Panc1 (cell line): ENCODE measurements around the gene TMEM209. TPM values are rescaled to one million over a fixed set of nuclear protein-coding genes. Genes with fewer than 3 reads are reported as not detected.

Source experiments
- ATAC-seq: fragments of 200-7000 bp; cut with Tn5 transposase; 2 replicates; pipeline ENCODE4 v1.9.1; 2020; ENCODE audit warnings: mild to moderate bottlenecking, moderate library complexity
- BruUV-seq: library from RNA; stranded (reverse); fragments of 400-500 nt; replicated peaks from 2 replicates; lab custom pipeline; 2021; lab: Mats Ljungman, UMichigan
- CTCF ChIA-PET: fragments of 300-600 bp; sonication (Branson Sonifier 250); formaldehyde crosslinking; loops from one replicate; lab custom pipeline; 2022; ENCODE audit warnings: antibody characterized with exemption; lab: Charles Lee
- POLR2A ChIA-PET: fragments of 300-600 bp; sonication (Branson Sonifier 250); formaldehyde crosslinking; loops from one replicate; lab custom pipeline; 2022; ENCODE audit warnings: antibody characterized with exemption; lab: Charles Lee
- DNase-seq: peaks from one replicate; pipeline ENCODE4 v3.0.0-alpha.2; 2010; ENCODE audit warnings: low read depth, low spot score
- H3K27ac ChIP-seq: 2 replicates; pipeline ENCODE4 v1.5.1; 2011; ENCODE audit warnings: mild to moderate bottlenecking, low read length, inconsistent platforms
- H3K27me3 ChIP-seq: fragments of 200-500 bp; sonication (Bioruptor generic); 2 replicates; pipeline ENCODE4 v1.6.0; 2014; ENCODE audit warnings: low read length, inconsistent platforms; ENCODE audit not compliant: control insufficient read depth, insufficient read depth
- H3K36me3 ChIP-seq: fragments of 200-500 bp; sonication (Bioruptor generic); 2 replicates; pipeline ENCODE4 v1.5.1; 2014; ENCODE audit warnings: inconsistent platforms, mild to moderate bottlenecking, low read length, moderate library complexity; ENCODE audit not compliant: control insufficient read depth, insufficient read depth
- H3K4me1 ChIP-seq: 2 replicates; pipeline ENCODE4 v1.5.1; 2011; ENCODE audit warnings: inconsistent platforms, mild to moderate bottlenecking, low read length, moderate library complexity; ENCODE audit not compliant: control insufficient read depth, insufficient read depth
- H3K4me3 ChIP-seq, 2 experiments: 2 replicates each; pipeline ENCODE4 v1.5.1; 2011 to 2012; ENCODE audit warnings: low read depth in 2 of 2, low read length in 2 of 2, mild to moderate bottlenecking in 2 of 2, inconsistent platforms in 1 of 2, moderate library complexity in 1 of 2
- H3K9me3 ChIP-seq: fragments of 200-500 bp; sonication (Bioruptor generic); 2 replicates; pipeline ENCODE4 v1.5.1; 2014; ENCODE audit warnings: low read depth, mild to moderate bottlenecking, inconsistent platforms, low read length, moderate library complexity; ENCODE audit not compliant: control insufficient read depth, insufficient read depth
- POLR2AphosphoS5 ChIP-seq: IDR thresholded peaks from 2 replicates; pipeline ENCODE4 v1.6.1; 2012; ENCODE audit warnings: mild to moderate bottlenecking, low read depth, low read length, moderate library complexity
- SIN3A ChIP-seq: IDR thresholded peaks from 2 replicates; pipeline ENCODE4 v1.6.1; 2012; ENCODE audit warnings: low read depth, mild to moderate bottlenecking, low read length, moderate library complexity, borderline replicate concordance; ENCODE audit not compliant: insufficient read depth
- TCF7L2 ChIP-seq: IDR thresholded peaks from 2 replicates; pipeline ENCODE4 v1.6.1; 2011; ENCODE audit warnings: mild to moderate bottlenecking, low read depth, low read length, inconsistent platforms
- in situ Hi-C: cut with HindIII; loops from 2 replicates; pipeline ENCODE4 v1.10.0; 2016; ENCODE audit warnings: low sequenced_read_pairs, low pct_unique_long_range_greater_than_20kb
- intact Hi-C: fragments of 100-400 bp; cut with micrococcal nuclease; formaldehyde crosslinking; loops from one replicate; pipeline ENCODE4 v1.10.0; 2022; ENCODE audit not compliant: unreplicated experiment
- total RNA-seq: library from RNA; stranded (reverse); gene quantifications from one replicate; pipeline ENCODE4 v1.2.1, GENCODE V29; 2021; ENCODE audit not compliant: unreplicated experiment
- TF ChIP-seq, protein P1 (sequence below): fragments of 450-650 bp; IDR thresholded peaks from 2 replicates; pipeline ENCODE4 v1.5.1; 2017; ENCODE audit warnings: mild to moderate bottlenecking
- TF ChIP-seq, protein P2 (sequence below), 2 experiments: IDR thresholded peaks; 2 replicates each; pipeline ENCODE4 v1.6.1; 2011 to 2012; ENCODE audit warnings: low read depth in 2 of 2, control low read depth in 1 of 2, low read length in 1 of 2, mild to moderate bottlenecking in 1 of 2, moderate library complexity in 1 of 2; ENCODE audit not compliant: insufficient read depth in 1 of 2

The TMEM209 gene
- total RNA-seq, 1 experiment from 2014 or later, result 32.3 TPM

DNA sequence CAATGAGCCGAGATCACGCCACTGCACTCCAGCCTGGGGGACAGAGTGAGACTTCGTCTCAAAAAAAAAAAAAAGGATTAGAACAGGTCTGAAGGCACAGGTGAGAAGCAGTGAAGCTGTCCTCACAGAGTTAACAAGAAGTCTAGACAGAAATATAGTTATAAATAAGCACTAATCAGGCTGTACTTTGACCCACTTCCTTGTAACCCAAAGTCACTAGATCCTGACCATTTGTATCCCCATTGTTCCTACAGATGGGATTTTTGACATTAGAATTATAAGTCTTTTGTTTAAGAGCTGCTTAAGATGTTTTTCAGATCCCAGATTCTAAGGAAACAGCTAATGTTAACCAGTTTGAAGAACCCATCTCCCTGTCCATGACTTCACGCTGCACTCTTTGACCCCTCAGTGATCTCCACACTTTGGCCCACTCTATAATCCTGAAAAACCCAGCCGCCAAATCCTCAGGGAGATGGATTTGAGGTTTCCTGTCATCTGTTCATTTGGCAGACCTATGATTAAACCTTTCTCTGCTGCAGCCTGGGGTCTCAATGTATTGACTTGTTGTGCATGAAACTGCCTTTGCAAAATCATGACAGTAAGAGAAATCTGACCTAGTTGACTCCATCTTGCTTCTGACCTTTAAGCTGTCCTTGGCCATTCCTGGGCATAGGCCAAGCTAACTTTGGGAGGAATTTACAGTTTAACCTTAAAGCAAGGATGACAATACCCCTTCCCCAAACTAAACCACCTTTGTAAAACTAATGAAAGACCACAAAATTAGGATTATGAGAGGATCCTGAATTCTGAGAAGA lies 13.8 kb upstream of the TMEM209 start:
- DNase-seq, result no peak
- H3K27me3 ChIP-seq, result no peaks in the 10 kb centered on the region
- ChIA-PET POLR2A (no interaction called here), CTCF (no interaction called here)
- BruUV-seq, result no TSS peak
- no peak for ATAC-seq
- H3K9me3 ChIP-seq, result no peaks in the 10 kb centered on the region
- no peaks in the 10 kb centered on the region for H3K36me3 ChIP-seq
- in situ Hi-C loops (no loop called here), intact Hi-C loops (no loop called here)
- TF ChIP-seq POLR2AphosphoS5, result no peak
- no peak for TF ChIP-seq SIN3A
- TF ChIP-seq, protein P1, sequence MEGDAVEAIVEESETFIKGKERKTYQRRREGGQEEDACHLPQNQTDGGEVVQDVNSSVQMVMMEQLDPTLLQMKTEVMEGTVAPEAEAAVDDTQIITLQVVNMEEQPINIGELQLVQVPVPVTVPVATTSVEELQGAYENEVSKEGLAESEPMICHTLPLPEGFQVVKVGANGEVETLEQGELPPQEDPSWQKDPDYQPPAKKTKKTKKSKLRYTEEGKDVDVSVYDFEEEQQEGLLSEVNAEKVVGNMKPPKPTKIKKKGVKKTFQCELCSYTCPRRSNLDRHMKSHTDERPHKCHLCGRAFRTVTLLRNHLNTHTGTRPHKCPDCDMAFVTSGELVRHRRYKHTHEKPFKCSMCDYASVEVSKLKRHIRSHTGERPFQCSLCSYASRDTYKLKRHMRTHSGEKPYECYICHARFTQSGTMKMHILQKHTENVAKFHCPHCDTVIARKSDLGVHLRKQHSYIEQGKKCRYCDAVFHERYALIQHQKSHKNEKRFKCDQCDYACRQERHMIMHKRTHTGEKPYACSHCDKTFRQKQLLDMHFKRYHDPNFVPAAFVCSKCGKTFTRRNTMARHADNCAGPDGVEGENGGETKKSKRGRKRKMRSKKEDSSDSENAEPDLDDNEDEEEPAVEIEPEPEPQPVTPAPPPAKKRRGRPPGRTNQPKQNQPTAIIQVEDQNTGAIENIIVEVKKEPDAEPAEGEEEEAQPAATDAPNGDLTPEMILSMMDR, result no peak
- no peak for TF ChIP-seq TCF7L2
- TF ChIP-seq, protein P2, sequence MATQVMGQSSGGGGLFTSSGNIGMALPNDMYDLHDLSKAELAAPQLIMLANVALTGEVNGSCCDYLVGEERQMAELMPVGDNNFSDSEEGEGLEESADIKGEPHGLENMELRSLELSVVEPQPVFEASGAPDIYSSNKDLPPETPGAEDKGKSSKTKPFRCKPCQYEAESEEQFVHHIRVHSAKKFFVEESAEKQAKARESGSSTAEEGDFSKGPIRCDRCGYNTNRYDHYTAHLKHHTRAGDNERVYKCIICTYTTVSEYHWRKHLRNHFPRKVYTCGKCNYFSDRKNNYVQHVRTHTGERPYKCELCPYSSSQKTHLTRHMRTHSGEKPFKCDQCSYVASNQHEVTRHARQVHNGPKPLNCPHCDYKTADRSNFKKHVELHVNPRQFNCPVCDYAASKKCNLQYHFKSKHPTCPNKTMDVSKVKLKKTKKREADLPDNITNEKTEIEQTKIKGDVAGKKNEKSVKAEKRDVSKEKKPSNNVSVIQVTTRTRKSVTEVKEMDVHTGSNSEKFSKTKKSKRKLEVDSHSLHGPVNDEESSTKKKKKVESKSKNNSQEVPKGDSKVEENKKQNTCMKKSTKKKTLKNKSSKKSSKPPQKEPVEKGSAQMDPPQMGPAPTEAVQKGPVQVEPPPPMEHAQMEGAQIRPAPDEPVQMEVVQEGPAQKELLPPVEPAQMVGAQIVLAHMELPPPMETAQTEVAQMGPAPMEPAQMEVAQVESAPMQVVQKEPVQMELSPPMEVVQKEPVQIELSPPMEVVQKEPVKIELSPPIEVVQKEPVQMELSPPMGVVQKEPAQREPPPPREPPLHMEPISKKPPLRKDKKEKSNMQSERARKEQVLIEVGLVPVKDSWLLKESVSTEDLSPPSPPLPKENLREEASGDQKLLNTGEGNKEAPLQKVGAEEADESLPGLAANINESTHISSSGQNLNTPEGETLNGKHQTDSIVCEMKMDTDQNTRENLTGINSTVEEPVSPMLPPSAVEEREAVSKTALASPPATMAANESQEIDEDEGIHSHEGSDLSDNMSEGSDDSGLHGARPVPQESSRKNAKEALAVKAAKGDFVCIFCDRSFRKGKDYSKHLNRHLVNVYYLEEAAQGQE (IDR thresholded peaks at IDR 0.05; ENCODE audit: insufficient read depth in 1 of 2, low read depth in 2 of 2, low read length in 1 of 2), result no peak
- no peaks in the 10 kb centered on the region for H3K4me1 ChIP-seq
- H3K4me3 ChIP-seq, result no peak overlapping the region
- no peak overlapping the region for H3K27ac ChIP-seq

DNA sequence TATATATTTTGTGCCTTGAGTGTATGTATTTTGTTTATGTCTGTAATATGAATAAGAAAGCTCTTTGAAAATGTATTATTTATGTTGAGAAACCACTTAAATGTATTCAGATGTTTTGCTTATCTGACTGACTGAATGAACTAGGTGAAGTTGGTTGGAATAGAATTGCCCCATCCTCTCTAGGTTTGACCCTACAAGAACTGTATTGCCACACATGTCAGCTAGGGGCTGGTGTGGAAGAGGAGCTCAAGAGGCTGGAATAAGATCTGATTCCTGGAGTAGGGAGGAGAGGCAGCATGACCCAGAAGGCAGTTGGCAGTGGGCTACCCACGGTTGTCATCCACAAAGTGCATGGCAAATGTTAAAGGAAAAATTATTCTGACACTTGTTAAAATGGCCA lies 11.5 kb upstream of the TMEM209 start:
- TF ChIP-seq SIN3A (no peak), TCF7L2 (no peak), POLR2AphosphoS5 (no peak)
- TF ChIP-seq, protein P2 (IDR thresholded peaks at IDR 0.05; ENCODE audit: insufficient read depth in 1 of 2, low read depth in 2 of 2, low read length in 1 of 2), result no peak
- TF ChIP-seq, protein P1, result no peak
- ATAC-seq, result no peak
- intact Hi-C loops (no loop called here), in situ Hi-C loops (no loop called here)
- Histone ChIP-seq H3K4me3 (no peak overlapping the region), H3K9me3 (no peaks in the 10 kb centered on the region), H3K27ac (no peak overlapping the region), H3K4me1 (no peaks in the 10 kb centered on the region), H3K27me3 (no peaks in the 10 kb centered on the region), H3K36me3 (no peaks in the 10 kb centered on the region)
- no peak for DNase-seq
- ChIA-PET POLR2A (no interaction called here), CTCF (no interaction called here)
- no TSS peak for BruUV-seq
